CD4-positive, alpha-beta T cell treated with Interleukin-15 for 1 hour (primary cell): Measurements from ENCODE around the gene SUN5.
"Not testable (repeated sequence)": the region's sequence is repeated elsewhere in the genome, so short reads cannot be mapped to it uniquely, and the experiment has no call there.

Source experiments
- DNase-seq: peaks from one replicate; pipeline ENCODE4 v3.0.0-alpha.2; 2020

SUN5 gene

GRCh38 chr20:32962053-32962452, 42.2 kb downstream of the SUN5 start:
- no peak for DNase-seq

GRCh38 chr20:32960849-32961731, 43.1 kb downstream of the SUN5 start:
- DNase-seq: no peak

- no peak for DNase-seq
Observed at GRCh38 chr20:32960222-32960518, 44.1 kb downstream of the SUN5 start.

- no peak for DNase-seq
Observed at GRCh38 chr20:32959351-32960221, 44.6 kb downstream of the SUN5 start.

- no peak for DNase-seq
Observed at GRCh38 chr20:32958574-32958973, 45.7 kb downstream of the SUN5 start.

- no peak for DNase-seq
Observed at GRCh38 chr20:32957459-32957858, 46.8 kb downstream of the SUN5 start.

- DNase-seq: not testable (repeated sequence)
Observed at GRCh38 chr20:32950539-32950938, 53.7 kb downstream of the SUN5 start.

- no peak for DNase-seq
Observed at GRCh38 chr20:32946629-32947028, 57.6 kb downstream of the SUN5 start.

- no peak for DNase-seq
Observed at GRCh38 chr20:32945710-32946221, 58.5 kb downstream of the SUN5 start.

- DNase-seq: no peak
Observed at GRCh38 chr20:32943490-32944052, 60.7 kb downstream of the SUN5 start.

GRCh38 chr20:32941155-32941885, 62.9 kb downstream of the SUN5 start:
- DNase-seq: no peak

- no peak for DNase-seq
Observed at GRCh38 chr20:32934580-32934979, 69.7 kb downstream of the SUN5 start.
